NAMALWA (cell line): ENCODE measurements around the gene TCF25.
A peak's percentile ranks its signal among the peaks of the same experiment; 100 is the strongest.
"Not testable (repeated sequence)": the region's sequence is repeated elsewhere in the genome, so short reads cannot be mapped to it uniquely, and the experiment has no call there.

ENCODE experiments used
- DNase-seq: peaks from one replicate; pipeline ENCODE4 v3.0.0-alpha.2; 2015; ENCODE audit warnings: low spot score

The TCF25 gene, protein sequence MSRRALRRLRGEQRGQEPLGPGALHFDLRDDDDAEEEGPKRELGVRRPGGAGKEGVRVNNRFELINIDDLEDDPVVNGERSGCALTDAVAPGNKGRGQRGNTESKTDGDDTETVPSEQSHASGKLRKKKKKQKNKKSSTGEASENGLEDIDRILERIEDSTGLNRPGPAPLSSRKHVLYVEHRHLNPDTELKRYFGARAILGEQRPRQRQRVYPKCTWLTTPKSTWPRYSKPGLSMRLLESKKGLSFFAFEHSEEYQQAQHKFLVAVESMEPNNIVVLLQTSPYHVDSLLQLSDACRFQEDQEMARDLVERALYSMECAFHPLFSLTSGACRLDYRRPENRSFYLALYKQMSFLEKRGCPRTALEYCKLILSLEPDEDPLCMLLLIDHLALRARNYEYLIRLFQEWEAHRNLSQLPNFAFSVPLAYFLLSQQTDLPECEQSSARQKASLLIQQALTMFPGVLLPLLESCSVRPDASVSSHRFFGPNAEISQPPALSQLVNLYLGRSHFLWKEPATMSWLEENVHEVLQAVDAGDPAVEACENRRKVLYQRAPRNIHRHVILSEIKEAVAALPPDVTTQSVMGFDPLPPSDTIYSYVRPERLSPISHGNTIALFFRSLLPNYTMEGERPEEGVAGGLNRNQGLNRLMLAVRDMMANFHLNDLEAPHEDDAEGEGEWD

DNA sequence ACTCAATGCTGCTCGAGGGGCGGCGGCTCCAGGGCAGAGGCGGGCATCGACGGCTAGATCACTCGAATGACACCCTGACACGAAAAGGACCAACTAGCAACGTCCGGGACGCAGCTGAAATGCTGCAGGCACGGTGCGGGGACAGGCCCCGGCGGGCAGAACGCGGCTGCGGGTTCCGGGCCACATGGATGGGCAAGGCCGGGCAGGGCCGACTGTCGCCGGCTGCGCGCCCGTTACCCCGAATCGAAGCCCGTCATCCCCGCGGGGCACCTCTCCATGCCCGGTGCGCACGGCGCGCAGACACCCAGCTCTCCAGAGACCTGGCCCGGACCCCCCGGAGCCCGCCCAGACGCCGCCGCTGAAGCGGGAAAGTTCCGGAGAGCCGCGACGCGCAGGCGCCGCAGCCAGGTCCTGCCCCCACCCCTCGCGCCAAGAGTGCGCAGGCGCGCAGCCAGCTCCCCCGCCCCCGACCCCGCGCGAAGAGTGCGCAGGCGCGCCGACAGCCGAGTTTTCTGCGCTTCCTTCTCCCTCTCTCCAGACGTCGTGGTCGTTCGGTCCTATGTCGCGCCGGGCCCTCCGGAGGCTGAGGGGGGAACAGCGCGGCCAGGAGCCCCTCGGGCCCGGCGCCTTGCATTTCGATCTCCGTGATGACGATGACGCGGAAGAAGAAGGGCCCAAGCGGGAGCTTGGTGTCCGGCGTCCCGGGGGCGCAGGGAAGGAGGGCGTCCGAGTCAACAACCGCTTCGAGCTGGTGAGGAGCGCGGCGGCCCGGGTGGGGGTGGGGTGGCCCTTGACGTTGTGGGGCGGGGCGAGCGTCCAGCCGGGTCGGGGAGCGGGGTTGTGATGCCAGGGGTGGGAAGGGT is at the start of gene TCF25:
TSS of gene TCF25 (plus strand) at position 484 of the 863 bp plus-strand sequence. CDS start at position 560, 76 bp downstream.
- peak; percentile 92 for DNase-seq

DNA sequence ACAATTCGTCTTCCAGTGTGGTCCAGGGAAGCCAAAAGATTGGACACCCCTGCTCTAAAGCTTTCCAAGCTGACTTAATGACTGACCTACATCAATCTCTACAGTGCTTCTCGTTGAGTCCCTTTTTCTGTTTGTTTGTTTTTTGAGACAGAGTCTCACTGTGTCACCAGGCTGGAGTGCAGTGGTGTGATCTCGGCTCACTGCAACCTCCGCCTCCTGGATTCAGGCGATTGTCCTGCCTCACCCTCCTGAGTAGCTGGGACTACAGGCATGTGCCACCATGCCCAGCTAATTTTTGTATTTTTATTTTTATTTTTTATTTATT is 49.6 kb upstream of the TCF25 start:
- not testable (repeated sequence) for DNase-seq

DNA sequence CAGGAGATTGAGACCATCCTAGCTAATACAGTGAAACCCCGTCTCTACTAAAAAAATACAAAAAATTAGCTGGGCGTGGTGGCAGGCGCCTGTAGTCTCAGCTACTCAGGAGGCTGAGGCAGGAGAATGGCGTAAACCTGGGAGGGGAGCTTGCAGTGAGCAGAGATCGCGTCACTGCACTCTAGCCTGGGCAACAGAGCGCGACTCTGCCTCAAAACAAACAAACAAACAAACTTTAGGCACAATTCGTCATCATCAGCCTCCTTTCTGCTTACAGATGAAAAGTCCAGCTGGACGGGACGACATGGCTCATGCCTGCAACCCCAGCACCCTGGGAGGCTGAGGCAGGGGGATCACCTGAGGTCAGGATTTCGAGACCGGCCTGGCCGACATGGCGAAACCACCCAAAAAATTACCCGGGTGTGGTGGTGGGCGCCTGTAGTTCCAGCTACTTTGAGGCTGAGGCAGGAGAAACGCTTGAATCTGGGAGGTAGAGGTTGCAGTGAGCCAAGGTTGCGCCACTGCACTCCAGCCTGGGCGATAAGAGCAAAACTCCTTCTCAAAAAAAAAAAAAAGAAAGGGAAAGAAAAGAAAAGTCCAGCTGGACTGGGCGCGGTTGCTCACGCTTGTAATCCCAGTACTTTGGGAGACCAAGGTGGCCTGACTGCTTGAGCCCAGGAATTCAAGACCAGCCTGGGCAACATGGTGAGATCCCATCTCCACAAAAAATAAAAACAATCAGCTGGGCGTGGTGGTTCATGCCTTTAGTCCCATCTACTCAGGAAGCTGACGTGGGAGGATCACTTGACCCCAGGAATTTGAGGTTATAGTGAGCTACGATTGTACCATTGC is 46.6 kb upstream of the TCF25 start:
- DNase-seq = no peak

DNA sequence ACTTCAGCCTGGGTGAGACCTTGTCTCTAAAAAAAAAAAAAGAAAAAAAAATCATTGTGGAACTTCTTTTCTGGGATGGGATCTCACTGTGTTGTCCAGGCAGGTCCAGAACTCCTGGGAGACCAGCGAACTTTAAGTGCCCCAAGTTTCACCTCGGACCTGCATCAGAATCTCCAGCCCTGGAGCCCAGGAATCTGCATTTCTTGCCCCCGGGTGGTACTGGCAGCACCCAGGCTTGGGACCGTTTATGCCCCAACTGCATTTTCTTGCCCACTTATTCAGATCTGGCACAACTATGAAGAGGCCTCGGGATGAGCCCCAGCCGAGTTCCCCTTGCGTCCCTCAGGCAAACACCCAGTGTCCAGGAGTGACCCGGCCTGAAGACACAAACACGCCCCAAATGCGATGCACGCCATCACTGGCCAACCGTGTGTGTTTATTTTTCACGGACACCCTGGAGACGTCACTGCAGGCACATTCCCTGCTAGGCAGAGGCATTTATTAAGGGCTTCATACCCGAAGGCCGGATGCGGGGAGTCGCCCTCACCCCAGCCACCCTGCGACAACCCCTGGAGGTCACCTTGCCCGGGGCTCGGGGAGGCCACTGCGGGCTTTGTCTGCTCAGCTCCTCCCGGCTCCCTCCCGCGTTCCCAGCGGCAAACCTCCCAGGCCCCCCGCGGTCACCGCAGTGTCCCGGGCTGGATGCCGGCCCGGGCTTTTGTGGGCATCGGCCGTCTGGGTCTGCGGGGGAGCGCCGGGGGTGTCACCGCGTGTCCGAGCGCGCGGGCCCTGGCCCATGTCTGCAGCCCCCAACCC is 45.8 kb upstream of the TCF25 start:
- DNase-seq = no peak

DNA sequence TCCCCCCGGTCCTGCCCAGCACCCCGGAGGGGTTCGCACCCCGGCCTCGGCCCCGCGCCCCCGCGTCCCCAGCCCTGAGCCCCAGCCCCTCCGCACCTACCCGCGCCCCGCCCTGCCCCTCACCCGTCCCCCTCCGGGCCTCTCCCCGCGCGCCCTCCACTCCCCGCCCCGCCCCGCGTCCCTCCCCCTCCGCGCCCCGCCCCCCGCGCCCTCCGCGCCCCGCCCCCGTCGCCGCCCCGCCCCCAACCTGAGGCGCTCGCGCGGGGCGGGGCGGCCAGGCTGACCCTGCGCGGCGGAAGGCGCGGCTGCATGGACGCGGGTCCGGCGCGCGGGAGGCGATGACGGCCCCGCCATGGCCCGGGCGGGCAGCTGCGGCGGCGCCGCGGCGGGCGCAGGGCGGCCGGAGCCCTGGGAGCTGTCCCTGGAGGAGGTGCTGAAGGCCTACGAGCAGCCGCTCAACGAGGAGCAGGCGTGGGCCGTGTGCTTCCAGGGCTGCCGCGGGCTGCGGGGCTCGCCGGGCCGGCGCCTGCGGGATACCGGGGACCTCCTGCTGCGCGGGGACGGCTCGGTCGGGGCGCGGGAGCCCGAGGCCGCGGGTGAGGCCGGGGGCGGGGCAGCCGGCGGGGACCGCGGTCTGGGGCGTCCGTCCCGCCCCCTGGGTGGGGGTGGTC is 45.1 kb upstream of the TCF25 start, which contains the start of gene SPIRE2:
TSS of gene SPIRE2 (plus strand) at position 277 of the 671 bp plus-strand sequence. CDS start at position 353, 76 bp downstream.
- DNase-seq = peak; percentile 74

DNA sequence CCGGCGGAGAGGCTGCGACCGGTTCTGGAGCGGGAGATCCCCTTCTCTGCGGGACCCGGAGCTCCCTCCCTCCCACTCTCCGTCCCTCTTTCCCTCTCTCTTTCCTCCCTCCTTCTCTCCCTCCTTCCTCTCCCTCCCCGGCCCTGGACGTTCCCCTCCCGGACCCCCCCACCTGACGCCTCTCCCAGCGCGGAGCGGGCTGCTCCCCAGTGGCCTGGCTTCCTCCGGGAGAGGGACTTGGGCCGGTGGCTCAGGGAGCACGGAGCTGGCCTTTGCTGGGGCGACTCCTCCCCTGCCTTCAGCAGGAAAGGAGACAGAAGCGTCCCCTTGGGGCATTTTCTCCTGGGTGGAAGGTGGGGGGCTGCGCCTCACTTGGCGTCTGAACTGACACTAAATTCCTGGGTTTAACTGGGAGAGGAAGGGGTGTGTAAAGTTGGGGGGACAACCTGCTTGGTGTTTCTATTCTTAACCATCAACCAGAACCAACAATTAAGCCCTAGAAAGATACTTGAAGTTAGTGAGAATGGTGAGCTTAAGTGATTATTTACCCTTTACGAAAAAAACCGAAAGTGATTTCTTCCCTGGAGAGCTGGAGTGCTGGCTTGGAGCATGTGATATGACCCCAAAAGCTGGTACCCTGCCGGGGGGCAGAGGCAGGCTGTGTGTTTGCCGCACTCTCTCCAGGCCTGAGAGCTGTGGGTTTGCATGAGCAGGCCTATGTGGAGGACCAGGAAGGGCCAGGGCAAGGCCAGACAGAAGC is 44.3 kb upstream of the TCF25 start:
- no peak for DNase-seq

DNA sequence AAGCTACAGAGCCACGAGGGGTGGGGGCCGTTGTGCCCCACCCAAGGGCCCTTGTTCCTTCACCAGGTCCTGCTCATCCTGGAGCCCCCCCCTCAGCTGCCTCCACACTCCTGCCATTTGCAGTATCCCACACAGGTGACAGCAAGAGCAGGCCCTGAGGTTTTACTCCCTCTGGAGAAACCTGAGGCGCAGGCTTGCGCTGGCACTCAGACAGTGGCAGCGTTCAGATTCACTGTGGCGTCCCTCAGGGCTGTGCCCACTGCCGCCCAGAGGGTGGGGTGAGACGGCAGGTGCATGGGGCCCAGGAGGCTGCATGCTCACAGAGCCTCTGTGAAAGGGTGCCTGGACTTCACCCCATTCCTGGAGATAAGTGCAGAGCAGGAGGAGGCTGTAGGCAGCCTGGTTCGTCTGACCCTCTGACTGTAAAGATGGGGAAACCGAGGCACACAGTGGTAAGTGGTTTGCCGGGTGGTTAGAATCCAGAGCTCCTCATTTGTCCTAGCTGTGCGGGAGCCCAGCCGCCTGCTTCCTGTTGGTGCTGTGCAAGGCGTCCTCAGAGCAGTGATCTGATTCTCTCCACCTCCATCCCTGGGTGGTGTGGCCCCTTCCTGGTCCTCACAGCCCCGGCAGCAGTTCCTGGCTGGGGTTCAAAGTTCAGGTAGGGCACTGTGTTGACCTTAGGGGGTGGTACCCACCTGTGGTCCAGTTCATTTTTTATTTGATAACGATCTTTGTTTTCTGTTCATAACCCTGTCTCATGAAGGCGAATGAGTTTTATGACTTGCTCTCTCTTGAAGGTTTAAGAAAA is 43.6 kb upstream of the TCF25 start:
- no peak for DNase-seq

DNA sequence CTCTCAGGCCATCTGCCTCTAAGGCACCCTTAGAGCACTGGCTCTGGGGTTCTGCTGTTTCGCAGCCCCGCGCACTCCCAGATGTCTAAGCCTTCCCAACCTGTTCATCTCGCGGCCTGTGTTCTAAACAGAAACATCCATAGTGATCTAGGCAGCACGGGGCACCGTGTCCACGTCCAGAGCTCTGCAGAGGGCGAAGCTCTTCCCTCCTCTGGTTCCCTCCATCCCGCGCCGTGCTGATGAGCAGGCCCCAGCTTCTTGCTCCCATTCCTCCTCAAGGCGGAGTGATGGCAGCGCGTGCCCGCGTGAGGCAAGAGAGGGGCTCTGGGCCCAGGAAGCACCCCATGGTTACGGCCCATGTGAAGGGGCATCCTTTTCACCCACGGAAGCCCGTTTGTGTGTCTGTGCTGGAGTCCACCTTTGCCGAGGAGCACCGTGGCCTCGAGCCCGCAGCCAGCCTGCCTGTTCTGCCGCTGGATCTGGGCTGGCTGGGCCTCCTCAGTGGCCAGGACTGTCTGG is 41.5 kb upstream of the TCF25 start:
- DNase-seq = no peak

DNA sequence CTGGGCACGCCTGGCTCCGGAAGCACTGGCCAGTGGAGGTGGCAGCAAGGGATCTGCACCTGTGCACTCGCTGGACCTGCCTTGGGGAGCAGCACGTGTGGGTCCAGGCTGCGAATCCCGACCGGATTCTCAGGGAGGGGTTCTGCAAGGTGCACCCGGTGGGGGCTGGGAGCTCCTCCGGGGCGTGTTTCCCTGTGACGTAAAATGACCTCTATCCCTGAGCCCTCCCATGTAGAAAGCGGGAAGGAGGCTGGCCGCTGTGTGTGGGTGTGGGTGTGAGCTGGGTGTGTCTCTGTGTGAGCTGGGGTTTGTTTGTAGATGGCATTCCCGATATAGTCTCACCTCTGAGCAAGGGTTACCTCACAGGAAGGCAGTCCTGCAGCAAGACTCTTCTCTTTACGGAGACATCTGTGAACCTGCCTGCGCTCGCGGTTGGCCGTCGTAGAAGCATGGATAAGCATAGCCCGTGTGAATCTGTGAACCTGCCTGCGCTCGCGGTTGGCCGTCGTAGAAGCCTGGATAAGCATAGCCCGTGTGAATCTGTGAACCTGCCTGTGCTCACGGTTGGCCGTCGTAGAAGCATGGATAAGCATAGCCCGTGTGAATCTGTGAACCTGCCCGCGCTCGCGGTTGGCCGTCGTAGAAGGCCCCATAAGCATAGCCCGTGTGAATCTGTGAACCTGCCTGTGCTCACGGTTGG is 39.6 kb upstream of the TCF25 start:
- DNase-seq = not testable (repeated sequence)

DNA sequence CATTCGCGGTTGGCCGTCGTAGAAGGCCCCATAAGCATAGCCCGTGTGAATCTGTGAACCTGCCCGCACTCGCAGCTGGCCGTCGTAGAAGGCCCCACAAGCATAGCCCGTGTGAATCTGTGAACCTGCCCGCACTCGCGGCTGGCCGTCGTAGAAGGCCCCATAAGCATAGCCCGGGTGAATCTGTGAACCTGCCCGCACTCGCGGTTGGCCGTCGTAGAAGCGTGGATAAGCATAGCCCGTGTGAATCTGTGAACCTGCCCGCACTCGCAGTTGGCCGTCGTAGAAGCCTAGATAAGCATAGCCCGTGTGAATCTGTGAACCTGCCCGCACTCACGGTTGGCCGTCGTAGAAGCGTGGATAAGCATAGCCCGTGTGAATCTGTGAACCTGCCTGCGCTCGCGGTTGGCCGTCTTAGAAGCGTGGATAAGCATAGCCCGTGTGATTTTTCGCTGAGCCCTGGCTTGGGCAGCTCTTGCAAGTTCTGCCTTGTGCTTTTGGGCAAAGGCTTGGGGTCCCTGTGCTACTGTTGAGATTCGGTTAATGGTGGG is 38.5 kb upstream of the TCF25 start:
- not testable (repeated sequence) for DNase-seq

DNA sequence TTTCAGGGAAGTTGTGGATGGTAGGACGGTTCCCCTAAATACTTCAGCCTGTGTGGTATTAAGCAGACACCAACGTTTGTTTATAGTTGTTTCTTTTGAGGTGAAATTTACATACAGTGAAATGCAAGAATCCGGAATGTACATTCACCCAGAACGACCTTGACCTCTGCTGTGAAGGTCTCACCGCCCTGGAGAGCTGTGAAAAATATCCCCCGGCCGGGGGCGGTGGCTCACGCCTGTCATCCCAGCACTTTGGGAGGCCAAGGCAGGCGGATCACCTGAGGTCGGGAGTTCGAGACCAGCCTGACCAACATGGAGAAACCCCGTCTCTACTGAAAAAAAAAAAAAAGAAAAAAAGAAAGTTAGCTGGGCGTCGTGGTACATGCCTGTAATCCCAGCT is 36.9 kb upstream of the TCF25 start:
- not testable (repeated sequence) for DNase-seq

DNA sequence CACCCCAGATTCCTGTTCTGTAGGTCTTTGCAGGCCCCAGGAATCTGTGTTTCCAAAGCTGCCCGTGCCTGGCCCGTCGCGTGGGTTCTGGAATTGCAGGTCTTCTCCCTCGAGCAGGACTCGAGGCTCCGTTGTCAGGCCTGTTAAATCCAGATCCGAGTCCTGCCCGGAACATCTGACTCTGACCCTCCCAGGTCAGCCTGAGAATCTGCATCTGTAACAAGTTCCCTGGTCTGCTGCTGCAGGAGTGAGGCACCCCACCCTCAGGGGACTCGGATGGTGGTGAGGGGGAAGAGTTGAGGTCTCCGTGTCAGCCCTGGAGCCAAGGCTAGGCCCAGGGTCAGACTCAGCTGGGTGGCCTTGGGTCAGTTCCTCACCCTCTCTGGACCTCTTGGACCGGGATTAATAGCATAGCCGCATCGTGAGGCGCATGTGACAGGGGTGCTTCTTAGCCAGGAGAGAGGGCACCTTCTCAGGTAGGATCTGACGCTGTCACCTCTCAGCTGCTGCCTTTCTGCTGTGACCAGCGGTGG is 36.3 kb upstream of the TCF25 start:
- no peak for DNase-seq

DNA sequence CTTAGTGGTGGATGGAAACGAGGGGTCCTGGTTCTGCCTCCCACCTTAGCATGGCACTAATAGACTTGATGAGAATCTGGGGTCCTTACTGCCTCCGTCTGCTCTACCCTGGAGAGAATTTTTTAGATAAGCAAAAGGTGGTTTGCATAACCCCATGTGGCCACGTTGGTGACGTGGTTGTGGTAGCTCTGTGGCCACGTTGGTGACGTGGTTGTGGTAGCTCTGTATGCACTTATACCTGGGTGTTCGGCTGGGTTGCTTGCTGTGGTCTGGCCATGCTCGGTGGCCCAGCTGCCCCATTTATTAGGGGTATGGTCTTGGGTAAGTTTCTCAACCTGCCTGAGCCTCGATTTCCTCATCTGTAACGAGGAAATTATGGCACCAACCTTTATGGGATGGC is 32.1 kb upstream of the TCF25 start:
- DNase-seq = peak; percentile 63

DNA sequence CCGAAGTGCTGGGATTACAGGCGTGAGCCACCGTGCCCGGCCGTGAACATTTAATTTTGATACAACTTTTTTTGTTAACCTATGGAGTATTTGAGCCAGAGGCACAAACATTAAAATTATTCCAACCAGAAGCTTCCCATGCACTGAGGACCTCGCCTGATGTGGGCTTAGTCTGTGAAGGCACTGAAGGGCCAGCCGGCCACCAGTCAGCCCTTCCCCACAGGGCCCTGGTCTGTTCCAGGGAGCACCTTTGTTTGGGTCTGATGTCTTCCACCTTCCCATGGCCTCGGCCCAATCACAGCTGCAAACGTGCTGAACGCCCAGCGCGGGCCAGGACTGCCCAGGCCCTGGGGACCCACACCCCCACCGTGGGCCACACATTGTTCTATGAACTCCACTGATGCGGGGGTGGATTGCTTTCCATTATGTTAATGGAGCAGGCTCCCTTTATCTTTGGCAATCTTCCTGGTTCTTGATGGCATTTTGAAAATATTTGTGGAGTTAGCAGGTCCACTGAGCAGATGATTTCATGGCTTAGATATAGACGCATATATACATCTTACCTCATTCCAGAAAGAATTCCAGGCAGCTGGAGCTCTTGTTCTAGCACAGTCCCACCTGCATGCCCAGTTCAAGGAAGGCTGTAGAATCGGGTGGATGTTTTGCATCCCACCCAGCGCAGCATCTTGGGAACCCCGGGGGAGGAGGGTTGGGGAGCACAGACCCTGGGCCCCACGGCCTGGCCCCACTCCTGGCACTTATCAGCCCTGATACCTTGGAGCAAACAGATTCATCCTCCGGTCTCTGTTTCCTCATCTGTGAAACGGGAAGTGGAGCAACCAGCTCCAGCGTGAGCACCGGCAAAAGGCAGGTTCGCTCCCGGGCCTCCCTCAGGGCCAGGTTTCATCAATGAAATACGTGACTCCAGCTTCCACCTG is 30.7 kb upstream of the TCF25 start:
- DNase-seq = no peak

DNA sequence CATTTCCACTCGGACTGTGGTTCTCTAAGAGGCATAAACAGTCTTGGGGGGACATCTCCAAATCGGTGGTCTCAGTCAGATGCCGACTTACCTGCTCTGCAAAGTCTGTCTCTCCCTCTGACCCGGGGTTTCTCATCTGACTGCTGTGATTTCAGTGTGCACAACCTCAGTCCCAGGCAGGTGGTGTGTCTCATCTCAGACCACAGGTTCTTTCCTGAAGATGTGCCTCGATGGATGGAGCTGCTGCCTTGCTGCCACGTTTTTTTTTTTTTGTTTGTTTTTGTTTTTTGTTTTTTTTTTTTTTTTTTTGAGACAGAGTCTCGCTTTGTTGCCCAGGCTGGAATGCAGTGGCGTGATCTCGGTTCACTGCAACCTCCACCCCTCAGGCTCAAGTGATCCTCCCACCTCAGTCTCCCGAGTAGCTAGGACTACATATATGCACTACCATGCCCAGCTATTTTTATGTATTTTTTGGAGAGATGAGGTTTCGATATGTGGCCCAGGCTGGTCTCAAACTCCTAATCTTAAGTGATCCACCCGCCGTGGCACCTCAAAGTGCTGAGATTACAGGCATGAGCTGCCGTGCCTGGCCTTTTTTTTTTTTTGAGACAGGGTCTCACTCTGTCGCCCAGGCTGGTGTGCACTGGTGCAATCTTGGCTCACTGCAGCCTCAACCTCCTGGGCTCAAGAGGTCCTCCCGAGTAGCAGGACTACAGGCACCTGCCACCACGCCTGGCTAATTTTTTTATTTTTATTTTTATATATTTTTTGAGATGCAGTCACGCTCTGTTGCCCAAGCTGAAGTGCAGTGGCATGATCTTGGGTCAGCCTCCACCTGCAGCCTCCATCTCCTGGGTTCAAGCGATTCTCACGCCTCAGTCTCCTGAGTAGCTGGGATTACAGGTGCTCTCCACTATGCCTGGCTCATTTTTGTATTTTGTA is 29.7 kb upstream of the TCF25 start:
- DNase-seq = peak; percentile 66
